Stimulated activated CD4-positive, alpha-beta T cell treated with anti-CD3 and anti-CD28 coated beads, TNF-alpha, amount 100 ng/mL, for 4 hours (primary cell): Measurements from ENCODE around the gene ARIH2.

Experiments used
- DNase-seq, 3 experiments: peaks; one replicate each; pipeline ENCODE4 v3.0.0-alpha.2; 2020; ENCODE audit warnings: low read depth in 3 of 3

The ARIH2 gene

DNA sequence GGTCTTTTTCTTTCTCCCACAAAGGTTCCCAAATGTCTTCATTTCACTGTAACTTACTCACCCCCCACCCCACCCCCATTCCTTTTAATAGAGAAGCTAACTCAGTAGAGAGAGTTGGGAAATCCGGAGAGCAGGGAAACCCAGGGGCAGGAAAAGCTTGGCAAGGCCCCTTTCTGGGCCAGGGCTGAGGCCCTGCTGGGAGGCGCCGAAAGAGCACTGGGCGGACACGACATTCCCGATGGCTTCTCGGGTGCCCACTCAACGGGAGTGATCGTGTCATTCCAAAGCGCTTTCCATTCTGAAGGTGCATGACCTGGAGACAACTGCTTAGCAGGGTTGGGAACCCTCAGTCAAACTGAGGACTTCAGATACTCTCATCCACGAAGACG, 101.3 kb downstream of the ARIH2 start:
- DNase-seq = no peak

DNA sequence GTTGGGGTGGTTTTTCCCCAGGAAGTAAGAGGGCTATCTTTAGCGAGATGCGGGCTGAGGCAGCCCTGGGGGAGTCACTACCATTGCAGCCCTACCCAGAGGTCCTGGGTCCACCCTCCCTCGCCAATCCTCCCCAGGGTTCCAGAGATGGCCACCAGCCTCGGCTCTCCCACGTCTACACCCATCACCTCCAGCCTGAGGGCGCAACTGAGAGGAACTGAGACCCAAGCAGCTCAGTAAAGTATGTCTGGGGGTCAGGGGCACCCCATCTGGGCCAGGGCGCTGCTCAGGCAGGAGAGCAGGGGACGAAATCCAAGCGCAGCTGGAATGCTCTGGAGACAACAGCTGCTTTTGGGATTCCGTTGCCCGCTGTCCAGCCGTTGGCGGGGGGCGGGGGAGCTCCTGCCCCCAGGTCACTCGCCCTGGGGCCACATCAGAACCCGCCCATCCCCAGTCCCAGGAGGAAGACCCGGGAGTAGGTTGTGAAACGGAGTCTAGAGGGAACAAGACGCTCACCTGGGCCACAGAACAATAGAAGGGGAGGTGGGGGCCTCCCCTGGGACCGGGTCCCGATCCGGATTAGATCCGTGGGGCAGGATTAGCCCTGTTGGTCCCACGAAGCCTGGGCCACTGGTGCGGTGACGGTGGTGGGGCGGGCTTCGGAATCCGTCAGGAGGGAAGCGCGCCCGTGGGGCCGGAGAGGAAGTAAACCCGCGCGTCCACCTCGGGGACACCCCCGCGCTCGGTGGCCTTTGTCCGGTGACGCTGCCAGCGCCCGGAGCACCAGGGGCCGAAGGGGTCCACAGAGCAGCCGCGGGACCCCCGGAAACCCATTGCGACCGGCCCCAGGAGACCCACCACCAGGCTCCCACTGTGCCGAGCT, 101.9 kb downstream of the ARIH2 start:
- DNase-seq = no peak

DNA sequence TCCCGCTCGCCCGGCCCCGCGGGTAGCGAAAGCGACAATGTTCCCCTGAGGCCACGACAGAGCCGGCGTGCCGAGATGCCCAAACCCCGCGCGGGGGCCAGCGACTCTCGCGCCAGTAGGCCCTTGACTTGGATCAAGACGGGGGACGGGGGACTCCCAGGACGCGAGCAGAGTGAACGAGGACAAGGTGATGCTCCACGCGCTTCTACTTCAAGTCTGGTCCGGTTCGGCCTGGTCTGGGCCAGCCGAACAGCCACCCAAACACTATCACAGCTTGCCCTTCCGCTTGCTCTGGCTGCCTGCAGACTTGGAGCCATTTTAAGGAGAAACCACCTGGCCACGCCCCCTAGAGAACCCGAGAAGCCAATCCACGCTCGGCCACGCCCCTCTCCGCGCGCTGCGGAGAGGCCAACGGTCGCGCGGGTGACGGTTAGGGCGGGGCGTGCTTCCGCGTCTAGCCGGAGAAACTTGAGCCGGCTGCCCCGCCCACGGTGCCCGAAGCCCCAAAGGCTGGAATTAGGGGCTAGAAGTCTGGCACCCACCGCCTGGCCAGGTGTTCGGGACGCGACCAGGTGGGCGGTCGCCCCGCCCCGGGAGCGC, 102.7 kb downstream of the ARIH2 start:
- DNase-seq = peak; percentile 95 to 98 (median 98)

DNA sequence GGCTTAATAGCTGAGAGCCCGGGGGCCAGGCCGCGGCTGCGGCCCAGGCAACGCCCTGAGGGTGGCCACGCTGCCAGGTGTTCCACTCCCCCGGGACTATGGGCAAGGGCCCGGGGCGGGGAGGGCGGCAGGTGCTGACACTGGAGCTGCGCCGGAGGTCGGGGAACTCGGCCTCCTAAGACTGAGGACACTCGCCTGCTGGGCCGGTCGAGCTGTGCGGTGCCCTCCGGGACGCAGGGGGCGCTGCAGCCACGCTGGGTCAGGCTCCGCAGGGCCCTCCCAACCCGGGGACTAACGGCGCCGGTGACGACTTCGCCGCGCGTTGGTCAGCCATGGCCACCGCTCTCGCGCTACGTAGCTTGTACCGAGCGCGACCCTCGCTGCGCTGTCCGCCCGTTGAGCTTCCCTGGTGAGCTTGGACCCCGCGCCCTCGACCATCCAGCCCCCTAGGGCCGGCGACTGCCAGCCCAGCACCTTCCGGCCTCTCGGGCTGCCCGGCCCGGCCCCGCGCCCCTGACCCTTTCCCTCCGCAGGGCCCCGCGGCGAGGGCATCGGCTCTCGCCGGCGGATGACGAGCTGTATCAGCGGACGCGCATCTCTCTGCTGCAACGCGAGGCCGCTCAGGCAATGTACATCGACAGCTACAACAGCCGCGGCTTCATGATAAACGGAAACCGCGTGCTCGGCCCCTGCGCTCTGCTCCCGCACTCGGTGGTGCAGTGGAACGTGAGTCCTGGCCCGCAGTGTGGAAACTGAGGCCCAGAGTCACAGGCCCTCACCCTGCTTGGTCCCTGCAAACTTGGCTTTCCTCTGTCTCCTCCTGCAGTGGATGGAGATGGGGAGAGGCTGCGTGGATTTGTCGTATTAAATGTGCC, 103.4 kb downstream of the ARIH2 start, which contains the start of gene NDUFAF3:
Gene NDUFAF3, plus strand, starts transcription at position 309 of the 875 bp plus-strand sequence. Its CDS starts 24 bp downstream, at position 333.
- DNase-seq = peak; percentile 81 to 88 (median 83)

DNA sequence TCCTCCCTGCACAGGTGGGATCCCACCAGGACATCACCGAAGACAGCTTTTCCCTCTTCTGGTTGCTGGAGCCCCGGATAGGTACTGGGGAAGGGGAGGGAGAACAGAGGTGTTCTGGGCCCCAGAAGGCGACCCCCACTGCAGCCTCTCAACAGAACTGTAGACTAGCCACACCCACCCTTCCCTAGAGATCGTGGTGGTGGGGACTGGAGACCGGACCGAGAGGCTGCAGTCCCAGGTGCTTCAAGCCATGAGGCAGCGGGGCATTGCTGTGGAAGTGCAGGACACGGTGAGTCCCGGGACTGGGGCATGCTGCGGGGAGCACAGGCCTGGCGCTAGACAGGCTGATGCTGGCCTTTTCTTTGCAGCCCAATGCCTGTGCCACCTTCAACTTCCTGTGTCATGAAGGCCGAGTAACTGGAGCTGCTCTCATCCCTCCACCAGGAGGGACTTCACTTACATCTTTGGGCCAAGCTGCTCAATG, 104.1 kb downstream of the ARIH2 start:
- no peak for DNase-seq

DNA sequence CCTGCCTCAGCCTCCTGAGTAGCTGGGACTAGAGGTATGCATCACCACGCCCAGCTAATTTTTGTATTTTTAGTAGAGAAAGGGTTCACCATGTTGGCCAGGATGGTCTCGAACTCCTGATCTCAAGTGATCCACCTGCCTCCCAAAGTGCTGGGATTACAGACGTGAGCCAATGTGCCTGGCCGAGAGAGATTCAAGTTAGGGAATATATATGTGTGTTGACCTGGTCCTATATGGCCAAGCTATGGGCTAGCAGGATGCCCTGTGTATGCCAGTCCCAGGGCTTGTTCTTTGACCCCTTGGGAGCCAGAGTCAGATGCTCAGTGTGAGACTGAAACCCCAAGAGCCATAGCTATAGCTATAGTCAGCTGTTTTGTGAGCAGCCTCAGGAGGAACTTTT, 105.1 kb downstream of the ARIH2 start:
- DNase-seq = no peak

DNA sequence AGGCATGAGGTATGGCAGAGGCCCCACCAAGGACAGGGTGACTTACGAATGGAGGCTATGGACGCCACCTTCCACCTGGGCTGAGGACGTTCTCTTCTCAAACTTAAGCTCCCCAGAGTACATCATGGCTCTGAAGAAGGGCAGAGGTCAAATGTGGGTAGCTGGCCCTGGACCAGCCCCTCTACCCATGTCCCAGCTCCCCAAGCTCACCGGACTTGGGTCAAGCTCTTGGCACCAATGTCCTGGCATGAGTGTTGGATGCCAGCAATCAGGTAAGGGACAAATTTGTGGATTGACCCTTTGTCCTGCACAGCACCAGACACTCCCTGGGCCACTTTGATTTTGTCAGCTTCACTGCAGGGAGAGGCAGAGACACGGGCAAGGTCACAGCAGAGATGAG, 105.8 kb downstream of the ARIH2 start:
- no peak for DNase-seq

DNA sequence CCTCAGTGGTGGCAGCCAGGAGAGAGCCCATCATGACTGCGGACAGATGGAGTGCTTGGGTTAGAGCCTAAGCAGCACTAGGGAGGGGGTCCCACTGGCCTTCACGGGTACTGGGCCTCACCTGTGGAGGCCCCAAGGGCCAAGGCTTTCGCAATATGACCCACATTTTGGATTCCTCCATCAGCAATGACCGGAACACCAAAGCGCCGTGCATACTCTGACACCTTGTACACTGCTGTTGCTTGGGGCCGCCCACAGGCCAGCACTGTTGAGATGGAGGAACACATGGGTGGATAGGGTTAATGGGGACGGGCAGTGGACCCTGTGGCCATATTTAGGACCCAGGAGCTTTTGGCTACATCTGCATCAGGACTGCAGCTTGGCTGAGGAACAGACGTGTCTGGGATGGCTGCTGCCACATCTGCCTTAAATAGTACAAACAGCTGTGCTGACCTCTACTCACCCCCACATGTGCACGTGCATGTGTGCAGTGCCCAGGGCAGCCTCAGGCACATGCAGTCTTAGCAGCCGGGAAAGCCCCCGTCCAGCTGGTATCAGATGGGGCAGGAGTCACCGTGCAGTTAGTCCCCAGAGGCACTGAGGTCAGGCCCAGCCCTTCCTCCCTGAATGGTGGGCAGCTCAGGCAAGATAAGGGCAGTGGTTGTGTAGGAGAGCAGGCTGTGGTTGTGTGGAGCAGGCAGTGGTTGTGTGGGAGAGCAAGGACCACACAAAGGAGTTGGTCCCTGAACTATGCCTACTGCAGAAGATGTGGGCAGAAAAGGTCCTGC, 106.6 kb downstream of the ARIH2 start:
- DNase-seq = no peak

DNA sequence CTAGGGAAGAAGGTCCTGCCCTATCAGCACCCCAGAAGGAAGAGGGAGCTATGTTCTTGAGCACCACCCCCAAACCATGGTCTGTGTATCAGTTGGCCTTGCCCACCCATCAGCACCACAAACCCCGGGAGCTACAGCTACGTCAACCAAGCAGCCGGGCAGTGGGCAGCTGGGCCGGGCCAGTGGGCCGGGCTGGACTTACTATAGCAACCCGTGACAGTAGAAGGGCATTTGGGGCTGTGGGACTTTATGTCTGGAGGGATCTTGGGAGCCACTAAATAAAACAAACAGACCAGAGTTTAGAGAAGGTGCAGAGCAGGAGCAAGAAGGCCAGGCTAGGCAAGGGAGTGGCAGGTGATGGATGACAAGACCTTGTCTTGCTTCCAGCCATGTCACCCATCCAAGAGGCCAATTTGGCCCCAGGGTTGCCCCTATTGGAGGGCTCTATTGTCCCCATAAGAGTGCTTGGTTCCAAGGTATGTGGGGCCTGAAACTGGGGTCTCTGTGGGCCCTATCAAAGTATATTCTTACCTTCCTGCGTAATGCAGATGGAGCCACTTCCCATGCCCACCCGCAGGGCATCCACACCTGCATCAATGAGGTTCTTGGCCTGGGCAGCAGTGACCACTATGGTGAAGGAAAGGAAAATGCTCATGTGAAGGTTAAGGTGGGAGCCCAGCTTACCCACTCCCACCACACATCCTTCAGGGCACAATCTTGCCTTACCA, 107.3 kb downstream of the ARIH2 start:
- DNase-seq = no peak

DNA sequence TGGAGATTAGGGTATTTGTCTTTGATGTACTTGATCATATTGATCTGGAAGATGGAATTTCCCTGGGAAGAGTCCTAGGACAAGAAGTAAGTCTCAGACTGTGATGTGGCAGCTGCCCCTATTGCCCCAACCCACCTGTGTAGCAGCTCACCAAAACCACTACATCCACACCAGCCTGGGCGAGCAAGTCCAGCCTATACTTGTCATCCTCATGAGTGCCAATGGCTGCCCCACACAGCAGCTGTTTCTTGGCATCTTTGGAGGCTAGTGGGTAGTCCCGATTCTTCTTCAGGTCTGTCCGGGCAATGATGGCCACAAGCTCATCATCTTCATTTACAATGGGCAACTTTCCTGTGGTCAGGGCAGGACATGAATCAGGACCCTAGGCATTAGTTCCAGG, 107.9 kb downstream of the ARIH2 start:
- no peak for DNase-seq

DNA sequence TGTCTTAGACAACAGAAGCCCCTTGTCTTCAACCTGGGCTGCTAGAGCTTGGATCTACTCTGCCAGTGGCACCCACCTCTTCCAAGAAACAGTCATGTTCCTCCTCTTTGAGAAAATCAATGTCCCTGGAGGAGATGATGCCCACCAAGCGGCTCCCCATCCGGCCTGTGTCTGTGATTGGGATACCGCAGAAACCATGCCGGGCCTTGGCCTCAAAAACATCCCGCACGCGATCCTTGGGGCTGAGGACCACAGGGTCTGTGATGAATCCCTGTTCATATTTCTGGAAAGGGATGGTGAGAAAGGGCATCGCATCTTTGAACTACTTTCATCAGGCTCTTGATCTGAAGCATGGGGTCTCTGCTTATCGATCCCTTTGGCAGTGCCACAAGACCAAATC, 109.0 kb downstream of the ARIH2 start:
- no peak for DNase-seq

DNA sequence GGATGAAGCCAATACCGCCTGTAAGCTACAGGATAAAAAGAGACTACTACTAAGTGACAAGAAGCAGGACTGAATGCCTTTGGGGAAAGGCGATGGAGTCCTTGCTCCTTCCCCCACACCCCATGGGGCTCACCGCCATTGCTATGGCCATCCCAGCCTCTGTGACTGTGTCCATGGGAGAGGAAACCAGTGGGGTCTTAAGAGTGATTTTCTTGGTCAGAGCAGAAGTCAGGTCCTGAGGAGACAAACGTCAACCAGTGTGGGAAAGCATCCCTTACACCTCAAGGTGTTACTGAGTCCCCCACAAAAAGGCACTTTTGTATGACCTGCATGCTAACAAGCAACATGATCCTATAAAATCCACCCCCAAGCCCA, 109.6 kb downstream of the ARIH2 start:
- no peak for DNase-seq

DNA sequence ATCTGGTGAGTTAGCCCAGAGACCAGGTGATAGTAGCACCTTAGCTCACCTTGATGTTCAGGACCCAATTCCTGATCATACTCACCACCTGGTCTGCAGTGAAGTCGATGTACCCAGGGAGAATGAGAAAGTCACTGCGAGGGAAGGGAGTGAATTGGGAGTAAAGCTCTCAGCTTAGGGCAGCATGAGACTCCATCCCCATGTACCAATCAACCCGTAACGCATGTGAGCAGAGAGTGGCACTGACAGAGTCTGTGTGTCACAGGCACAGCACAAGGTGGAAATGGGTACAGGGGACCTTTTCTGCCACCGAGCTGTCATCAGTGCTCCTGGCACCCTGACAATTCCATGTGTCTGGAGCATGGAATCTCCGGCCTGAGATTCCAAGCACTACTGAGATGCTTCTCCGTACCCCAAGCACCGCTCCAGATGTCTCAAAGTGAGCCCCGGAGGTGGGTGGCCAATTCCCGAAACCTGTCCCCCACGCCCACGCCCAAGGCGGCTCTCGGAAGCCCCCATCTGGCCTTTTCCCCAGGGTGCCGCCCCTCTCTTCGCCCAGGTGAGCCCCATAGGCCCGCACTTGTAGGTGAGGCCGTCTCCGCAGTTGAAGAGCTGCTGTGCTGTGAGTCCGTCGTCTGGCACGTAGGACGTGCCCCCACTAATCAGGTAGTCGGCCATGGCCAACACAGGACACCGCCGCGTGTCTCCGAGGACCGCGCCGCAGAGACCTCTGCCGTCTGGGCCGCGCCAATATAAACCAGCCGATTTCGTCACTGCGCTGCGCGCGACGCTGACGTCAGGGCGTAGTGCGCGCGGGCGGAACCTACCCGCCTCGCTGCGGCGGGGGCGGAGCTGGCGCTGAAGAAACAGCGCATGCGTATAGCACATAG, 110.3 kb downstream of the ARIH2 start, which contains the start of gene IMPDH2:
Gene IMPDH2, minus strand, starts transcription at position 726 of the 890 bp plus-strand sequence. Its CDS starts 48 bp downstream, at position 678.
- DNase-seq = peak; percentile 88 to 91 (median 90)

DNA sequence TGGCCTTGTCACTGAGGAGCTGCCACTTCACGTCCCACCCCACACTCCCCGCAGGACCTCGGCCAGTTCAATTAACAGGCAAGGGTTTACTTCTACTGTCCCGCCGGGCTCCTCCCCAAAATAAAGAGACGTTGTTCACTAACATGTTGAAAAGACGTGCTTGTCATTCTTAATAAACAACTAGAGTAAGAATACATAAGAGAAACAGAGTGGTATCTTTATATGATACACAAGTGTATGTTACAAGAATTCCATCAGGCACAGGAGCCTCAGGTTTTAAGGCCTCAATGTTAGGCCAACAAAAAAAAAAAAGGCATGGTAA, 110.9 kb downstream of the ARIH2 start:
- DNase-seq = no peak

DNA sequence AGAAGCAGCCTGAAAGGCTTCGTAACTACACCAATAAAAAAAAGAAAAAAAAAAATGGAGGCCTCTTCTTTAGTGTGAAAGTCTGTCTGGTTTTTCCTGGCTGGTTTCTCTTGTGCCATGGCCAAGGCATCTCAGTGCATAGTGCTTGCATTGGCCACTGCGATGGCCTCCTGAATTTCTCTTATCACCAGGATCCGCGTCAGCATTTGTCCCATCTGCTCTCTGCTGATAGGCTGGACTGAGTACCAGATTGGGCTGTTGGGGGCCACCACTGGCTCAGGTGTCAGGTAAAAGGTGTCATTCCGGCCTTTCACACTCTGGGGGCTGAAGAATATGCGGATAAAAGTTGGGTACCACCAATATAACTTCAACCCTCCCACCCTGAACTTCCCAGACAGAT, 111.7 kb downstream of the ARIH2 start:
- DNase-seq = no peak

DNA sequence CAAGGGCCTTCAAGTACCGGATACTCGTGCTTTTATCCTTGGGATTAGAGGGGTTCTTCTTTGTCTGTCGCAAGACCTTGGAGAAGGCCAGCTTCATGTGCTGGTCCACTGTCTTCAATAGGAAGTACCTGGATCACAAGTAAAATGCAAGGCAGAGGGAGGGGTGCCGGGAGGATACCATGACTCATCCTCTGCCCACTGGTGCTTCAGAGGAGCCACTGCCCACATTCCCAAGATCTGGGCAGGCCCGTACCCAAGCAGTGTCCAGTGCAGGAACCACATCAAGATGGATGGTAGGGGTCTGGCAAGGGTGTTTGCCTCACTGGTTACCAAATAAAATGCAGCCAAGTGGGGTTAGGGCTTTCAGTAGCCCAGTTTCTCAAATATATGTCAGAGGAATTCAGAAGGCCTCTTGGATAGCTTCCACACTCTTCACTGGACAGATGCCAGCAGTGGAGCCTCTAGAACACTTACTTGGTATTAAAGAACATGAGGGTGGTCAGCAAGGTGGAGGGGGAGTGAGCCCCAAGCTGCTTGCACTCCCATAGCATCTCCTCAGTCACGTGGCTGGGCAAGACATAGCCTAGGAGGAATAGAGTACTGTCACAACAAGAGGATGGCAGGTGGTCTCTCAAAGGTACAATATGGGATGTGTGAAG, 114.1 kb downstream of the ARIH2 start:
- DNase-seq = no peak

DNA sequence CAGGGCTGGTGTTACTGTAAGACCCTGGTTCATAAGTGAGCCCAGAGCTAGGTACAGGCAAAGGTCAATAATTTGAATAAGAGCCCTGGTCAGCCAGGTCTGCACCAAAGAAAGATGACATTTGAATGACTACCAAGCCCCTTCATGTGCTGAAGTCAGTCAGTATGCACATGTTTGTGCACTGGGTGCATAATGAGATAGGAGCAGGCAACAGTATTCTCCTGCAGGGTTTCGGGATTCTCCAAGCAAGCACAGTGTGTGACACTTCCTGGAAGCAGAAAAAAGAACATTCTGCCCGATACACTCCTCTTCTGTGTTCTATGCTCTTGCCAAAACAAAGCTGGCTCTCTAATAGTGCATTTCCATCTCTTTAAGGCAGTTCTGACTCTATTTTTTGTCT, 116.0 kb downstream of the ARIH2 start:
- DNase-seq = no peak

DNA sequence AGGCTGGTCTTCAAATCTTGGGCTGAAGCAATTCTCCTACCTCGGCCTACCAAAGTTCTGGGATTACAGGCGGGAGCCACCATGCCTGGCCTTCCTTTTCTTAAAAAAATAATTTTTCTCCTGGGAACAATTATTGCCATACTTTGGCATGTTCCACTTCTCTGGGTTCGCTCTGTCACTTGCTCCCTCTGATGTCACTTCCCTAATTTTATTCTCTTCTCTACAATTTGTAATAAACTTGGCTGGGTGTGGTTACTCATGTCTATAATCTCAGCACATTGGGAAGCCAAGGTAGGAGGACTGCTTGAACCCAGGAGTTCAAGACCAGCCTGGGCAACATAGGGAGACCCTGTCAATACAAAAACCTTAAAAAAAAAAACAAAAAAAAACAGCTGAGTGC, 116.6 kb downstream of the ARIH2 start:
- no peak for DNase-seq
